ENCODE measurements around the gene DNAJC19.
"Not testable (repeated sequence)": the region's sequence is repeated elsewhere in the genome, so short reads cannot be mapped to it uniquely, and the experiment has no call there.

Gene DNAJC19

GRCh38 chr3:180989291-180990163, at the start of gene DNAJC19:
Gene DNAJC19, minus strand, starts transcription at chr3:180989736. Its CDS starts 134 bp downstream, at chr3:180989602.
- peak; percentile 80 to 84 for DNase-seq (ENCODE audit: low read depth in 2 of 2)

DNA sequence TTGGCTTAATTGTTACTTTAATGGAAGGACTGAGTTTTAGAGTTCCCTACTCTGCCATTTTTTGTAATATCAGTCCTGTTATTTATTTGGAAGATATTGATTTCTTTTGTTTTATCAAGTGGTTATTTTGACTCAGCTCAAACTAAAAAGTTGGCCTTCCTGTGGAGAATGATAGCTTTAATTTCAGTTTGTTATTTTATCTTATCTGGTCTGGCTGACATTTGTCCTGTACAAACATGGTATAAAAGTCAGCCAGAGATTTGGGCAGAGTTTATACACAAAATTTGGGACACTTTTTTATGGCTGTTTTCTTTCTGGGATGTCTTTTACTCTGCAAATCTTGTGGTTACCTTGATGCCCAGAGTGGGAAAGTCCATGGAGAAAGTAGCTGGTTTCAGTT, 41.4 kb upstream of the DNAJC19 start:
- DNase-seq (ENCODE audit: low read depth in 2 of 2), result no peak

GRCh38 chr3:181025204-181025603, 35.7 kb upstream of the DNAJC19 start:
- no peak for DNase-seq (ENCODE audit: low read depth in 2 of 2)

GRCh38 chr3:181017690-181018089, 28.2 kb upstream of the DNAJC19 start:
- DNase-seq (ENCODE audit: low read depth in 2 of 2), result no peak

DNA sequence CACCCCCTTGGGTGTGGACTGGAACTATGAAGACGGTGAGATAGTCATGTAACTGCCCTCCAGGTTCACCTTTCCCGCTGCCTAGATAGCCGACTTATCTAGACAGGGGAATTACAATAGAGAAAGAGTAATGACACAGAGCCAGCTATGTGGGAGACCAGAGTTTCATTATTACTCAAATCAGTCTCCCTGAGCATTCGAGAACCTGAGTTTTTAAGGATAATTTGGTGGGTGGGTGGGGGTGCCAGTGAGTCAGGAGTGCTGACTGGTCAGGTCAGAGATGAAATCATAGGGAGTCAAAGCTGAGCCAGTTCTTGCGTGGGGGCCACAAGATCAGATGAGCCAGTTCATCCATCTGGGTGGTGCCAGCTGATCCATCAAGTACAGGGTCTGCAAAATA, 19.7 kb upstream of the DNAJC19 start:
- DNase-seq (ENCODE audit: low read depth in 2 of 2), result peak in 1 of 2 experiments; percentile 13

GRCh38 chr3:181008796-181009195, 19.3 kb upstream of the DNAJC19 start:
- DNase-seq (ENCODE audit: low read depth in 2 of 2), result no peak

GRCh38 chr3:181007262-181007661, 17.7 kb upstream of the DNAJC19 start:
- DNase-seq (ENCODE audit: low read depth in 2 of 2), result no peak

DNA sequence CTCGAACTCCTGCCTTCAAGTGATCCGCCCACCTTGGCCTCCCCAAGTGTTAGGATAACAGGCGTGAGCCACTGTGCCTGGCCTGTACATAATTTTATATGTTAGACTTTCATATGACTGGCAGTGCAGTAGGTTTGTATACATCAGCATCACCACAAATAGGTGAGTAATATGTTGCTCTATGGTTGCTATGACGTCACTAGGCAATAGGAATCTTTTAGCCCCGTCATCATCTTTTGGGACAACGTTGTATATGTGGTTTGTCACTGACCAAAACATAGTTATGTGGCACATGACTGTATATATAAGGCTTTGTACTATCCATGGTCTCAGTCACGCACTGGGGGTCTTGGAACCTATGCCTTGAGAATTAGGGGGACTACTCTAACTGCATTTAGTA, 17.0 kb upstream of the DNAJC19 start:
- no peak for DNase-seq (ENCODE audit: low read depth in 2 of 2)

DNA sequence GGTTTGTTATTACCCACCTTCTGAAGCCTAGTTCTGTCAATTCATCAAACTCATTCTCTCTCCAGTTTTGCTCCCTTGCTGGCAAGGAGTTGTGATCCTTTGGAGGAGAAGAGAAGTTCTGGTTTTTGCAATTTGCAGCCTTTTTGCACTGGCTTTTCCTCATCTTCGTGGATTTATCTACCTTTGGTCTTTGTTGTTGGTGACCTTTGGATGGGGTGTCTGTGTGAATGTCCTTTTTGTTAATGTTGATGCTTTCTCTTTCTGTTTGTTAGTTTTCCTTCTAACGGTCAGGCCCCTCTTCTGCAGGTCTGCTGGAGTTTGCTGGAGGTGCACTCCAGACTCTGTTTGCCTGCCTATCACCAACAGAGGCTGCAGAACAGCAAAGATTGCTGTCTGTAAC, 13.9 kb upstream of the DNAJC19 start:
- not testable (repeated sequence) for DNase-seq (ENCODE audit: low read depth in 2 of 2)

DNA sequence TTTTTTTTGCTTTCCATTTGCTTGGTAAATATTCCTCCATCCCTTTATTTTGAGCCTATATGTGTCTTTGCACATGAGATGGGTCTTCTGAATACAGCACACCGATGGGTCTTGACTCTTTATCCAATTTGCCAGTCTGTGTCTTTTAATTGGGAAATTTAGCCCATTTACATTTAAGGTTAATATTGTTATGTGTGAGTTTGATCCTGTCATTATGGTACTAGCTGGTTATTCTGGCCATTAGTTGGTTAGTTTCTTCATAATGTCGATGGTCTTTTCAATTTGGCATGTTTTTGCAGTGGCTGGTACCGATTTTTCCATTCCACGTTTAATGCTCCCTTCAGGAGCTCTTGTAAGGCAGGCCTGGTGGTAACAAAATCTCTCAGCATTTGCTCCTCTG, 12.8 kb upstream of the DNAJC19 start:
- DNase-seq (ENCODE audit: low read depth in 2 of 2), result not testable (repeated sequence)

DNA sequence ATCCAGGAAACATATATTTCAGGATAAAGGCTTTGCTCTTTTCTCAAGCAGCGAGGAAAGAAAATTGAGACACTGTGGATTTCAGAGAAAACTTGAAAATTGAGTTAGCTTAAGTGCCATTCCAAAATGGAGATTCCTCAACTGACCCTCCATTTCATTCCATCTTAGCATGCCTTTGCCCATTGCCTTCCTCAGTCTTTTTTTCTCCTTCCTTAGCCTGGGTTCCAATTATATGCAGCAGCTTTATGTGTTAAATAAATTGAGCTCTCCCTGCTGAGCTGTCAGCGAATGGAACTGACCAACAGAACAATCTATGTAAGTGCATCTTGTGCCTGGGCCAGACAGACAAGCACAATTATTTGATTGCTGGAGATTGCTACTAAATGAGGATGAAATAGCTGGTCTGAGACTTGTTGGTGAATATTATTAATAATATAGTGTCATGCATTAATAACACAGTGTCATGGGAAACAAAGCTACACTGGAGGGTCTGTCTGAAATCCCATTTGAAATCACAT, 6.9 kb upstream of the DNAJC19 start:
- no peak for DNase-seq (ENCODE audit: low read depth in 2 of 2)

DNA sequence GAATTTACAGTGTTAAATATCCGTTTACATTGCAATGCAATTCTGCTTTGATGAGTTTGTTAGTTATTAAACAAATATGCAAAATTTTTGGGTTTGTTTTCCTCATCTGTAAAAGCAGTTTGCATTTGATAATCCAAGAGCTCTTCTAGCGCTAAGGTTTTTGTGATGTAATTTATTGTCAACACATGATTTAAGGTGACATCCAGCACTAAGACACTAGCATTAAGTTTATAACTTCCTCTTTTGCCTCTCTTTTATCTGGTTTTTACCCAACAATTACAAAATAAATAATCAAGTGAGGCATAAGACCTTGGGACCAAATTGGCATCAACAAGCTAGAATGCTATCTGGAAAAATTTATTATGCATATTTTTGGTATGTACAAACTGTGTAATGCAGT, 969 bp upstream of the DNAJC19 start:
- DNase-seq (ENCODE audit: low read depth in 2 of 2), result no peak

DNA sequence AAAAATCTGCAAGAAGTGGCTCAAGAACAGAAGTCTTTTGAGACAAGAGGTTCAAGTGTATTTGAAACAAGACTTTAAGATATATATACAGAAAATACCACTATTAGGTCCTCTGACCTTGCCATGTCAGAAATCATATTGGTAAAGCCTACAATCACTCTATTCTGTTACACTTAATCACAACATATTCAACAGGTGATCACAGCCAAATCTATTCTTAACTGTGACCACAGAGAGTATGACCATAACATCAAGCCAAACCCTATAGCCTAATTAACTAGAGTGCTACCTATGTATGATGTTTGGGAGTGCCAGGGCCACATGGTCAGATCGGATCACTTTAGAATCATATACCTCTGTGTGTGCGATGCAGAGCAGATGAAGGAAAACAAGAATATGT, 2.2 kb downstream of the DNAJC19 start:
- no peak for DNase-seq (ENCODE audit: low read depth in 2 of 2)

GRCh38 chr3:180986366-180986765, 3.2 kb downstream of the DNAJC19 start:
- not testable (repeated sequence) for DNase-seq (ENCODE audit: low read depth in 2 of 2)

- DNase-seq (ENCODE audit: low read depth in 2 of 2), result no peak
Observed at GRCh38 chr3:180983136-180983535, 6.4 kb downstream of the DNAJC19 start.

- no peak for DNase-seq (ENCODE audit: low read depth in 2 of 2)
Observed at GRCh38 chr3:180981912-180982311, 7.6 kb downstream of the DNAJC19 start.

DNA sequence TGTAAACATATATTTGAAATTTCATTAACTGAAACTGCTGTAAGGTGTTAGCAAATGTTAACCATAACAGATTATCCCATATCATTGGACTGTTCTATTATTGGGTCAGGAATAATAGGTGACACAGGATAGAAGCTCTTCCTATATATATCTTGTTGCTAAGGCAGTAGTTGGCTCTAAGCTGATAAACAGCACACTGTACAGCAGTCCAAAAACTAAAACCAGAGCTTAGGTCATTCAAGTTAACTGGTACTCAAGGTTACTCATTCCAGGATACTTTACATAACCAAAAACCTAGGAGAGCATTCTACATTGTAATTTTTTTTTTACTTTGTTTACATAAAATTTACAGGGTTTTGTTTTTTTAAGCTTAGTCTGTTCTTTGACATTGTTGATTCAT, 8.9 kb downstream of the DNAJC19 start:
- no peak for DNase-seq (ENCODE audit: low read depth in 2 of 2)

- no peak for DNase-seq (ENCODE audit: low read depth in 2 of 2)
Observed at GRCh38 chr3:180979961-180980360, 9.6 kb downstream of the DNAJC19 start.

DNA sequence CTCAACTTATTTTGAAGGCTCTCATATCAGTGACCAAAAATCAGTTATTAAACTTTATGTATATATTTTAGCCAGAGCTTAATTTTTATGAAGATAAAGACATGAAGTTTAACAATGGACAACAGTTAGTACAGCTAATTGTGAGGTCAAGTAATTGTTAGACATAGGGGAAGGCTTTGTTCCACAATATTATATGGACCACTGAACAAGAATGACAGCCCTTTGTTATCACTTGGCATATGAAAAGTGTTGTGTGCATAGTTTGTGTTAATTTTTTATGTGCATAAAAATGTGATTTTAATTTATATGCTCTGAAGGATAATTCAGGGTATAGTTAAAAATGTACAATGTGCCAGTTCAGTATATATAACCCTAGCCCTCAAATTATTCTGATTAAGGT, 12.0 kb downstream of the DNAJC19 start:
- DNase-seq (ENCODE audit: low read depth in 2 of 2), result no peak

DNA sequence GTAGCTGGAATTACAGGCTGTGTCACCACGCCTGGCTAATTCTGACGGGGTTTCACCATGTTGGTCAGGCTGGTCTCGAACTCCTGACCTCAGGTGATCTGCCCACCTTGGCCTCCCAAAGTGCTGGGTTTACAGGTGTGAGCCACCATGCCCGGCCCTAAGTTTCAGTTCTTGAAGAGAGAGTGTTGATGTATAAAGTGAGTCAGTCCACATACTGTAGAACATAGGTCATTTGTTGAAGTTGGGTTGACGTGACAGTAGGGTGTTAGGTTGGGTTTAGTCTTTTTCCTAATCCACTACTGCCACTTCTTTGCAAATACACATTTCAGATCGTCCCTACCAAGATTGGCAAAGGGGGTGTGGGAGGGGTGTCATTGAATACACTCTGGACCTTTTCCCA, 15.2 kb downstream of the DNAJC19 start:
- DNase-seq (ENCODE audit: low read depth in 2 of 2), result no peak

DNA sequence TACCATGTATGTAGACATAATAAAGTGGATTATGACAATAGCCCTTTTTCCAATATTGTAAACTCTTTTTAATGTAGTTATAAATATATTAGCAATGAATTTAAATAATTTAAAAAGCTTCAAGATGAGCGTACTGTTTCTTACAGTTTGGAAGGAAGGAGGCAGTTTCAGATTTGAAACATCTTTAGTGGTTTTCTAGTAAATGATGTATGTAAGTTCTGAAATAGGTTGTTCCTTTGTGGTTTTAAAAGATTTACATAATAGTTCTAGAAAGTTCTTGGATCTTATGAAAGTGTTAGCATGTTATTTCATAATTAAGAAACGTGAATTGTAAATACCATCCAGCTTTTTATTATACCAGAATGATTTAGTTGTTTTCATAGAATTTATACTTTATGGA, 16.0 kb downstream of the DNAJC19 start:
- DNase-seq (ENCODE audit: low read depth in 2 of 2), result no peak

DNA sequence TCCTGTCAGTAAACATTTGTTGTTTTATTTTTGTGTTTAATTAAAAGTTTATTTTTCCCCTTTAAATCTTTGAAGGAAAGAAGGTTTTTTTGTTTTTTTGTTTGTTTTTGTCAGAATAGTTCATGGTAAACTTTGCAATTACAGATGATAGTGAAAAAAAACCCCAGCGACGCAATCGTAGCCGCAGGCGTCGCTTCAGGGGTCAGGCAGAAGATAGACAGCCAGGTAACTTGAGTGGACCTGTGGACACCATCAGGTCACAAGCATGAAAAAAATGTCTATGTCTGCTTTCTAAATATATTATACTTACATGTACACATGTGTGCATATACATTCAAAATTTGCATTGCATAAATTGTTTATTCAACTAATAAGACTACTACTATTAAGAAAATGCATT, 18.6 kb downstream of the DNAJC19 start:
- no peak for DNase-seq (ENCODE audit: low read depth in 2 of 2)

DNA sequence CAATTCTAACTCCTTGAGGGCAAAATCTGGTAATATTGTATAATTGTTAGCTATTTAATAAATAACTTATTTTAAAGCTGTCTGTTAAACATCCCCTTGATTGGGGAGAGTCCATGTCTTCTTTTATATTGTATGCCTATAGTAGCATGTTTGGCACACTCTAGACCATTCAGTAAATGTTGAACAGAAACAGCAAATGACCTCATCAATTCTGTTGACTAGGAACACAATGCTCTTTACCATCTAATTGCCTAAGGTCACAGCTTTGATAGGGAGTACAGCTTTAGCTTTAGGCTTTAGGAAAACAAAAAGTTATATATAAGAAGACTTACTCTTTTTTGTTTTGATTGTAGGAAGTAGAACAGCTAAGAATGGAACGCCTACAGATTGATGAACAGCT, 27.0 kb downstream of the DNAJC19 start:
- no peak for DNase-seq (ENCODE audit: low read depth in 2 of 2)

- no peak for DNase-seq (ENCODE audit: low read depth in 2 of 2)
Observed at GRCh38 chr3:180961552-180961951, 28.0 kb downstream of the DNAJC19 start.
